Testis (tissue), 3 donors: ENCODE data around the gene PPFIA4. TPM values are rescaled to one million over a fixed set of nuclear protein-coding genes. Genes with fewer than 3 reads are reported as not detected.

Experiments used
- DNase-seq: peaks from one replicate; pipeline ENCODE4 v3.0.0-alpha.2; 2019
- H3K27ac ChIP-seq, 2 donors: fragments of 200-600 bp; sonication (generic); one replicate each; pipeline ENCODE4 v1.5.1; 2019
- H3K27me3 ChIP-seq: fragments of 200-600 bp; sonication (generic); one replicate; pipeline ENCODE4 v1.5.1; 2019
- H3K36me3 ChIP-seq: fragments of 200-600 bp; sonication (generic); one replicate; pipeline ENCODE4 v1.5.1; 2017; ENCODE audit warnings: low read depth; ENCODE audit errors: missing control alignments
- H3K4me1 ChIP-seq: fragments of 200-600 bp; sonication (generic); one replicate; pipeline ENCODE4 v1.5.1; 2019
- H3K4me3 ChIP-seq, 2 donors: fragments of 200-600 bp; sonication (generic); one replicate each; pipeline ENCODE4 v1.5.1; 2017 to 2019
- H3K9me3 ChIP-seq: fragments of 200-600 bp; sonication (generic); one replicate; pipeline ENCODE4 v1.5.1; 2017
- CTCF ChIP-seq, 3 experiments: fragments of 450-650 bp in 2 of 3; fragments of 200-600 bp in 1 of 3; sonication (generic) in 1 of 3; IDR thresholded peaks; one replicate each; pipeline ENCODE4 v1.5.1; 2016 to 2019; ENCODE audit warnings: antibody characterized with exemption in 3 of 3, mild to moderate bottlenecking in 2 of 3, moderate library complexity in 1 of 3
- POLR2A ChIP-seq: fragments of 450-650 bp; IDR thresholded peaks from one replicate; pipeline ENCODE4 v1.6.1; 2017; ENCODE audit warnings: antibody characterized with exemption, mild to moderate bottlenecking, moderate library complexity
- WGBS, 2 donors: methylation state at CpG; one replicate each; pipeline ENCODE4 v1.1.5; 2018; 5-methylcytosine and 5-hydroxymethylcytosine counted together
- intact Hi-C: fragments of 100-400 bp; cut with DNase I; formaldehyde crosslinking; loops from one replicate; pipeline ENCODE4 v1.15.1; 2023; ENCODE audit warnings: low total_unique reads
- polyA plus RNA-seq: library from polyadenylated mRNA; stranded (reverse); fragments of 350-450 nt; fragmentation: Illumina TruSeq; extraction: RNeasy Lipid Tissue Mini Kit (QIAGEN cat#74804); gene quantifications from one replicate; pipeline ENCODE4 v1.2.3, GENCODE V29; 2014; ENCODE audit warnings: low read depth, low replicate concordance; ENCODE audit not compliant: insufficient read depth
- total RNA-seq, 2 donors: library from RNA; depleted of rRNA; stranded (reverse); fragments of >200 nt; gene quantifications; one replicate each; pipeline ENCODE4 v1.2.3, GENCODE V29; 2016

The PPFIA4 gene
- total and polyA plus RNA-seq, 3 donors from 2014 or later: 6.6 to 33.1 (median 27.2) TPM

DNA sequence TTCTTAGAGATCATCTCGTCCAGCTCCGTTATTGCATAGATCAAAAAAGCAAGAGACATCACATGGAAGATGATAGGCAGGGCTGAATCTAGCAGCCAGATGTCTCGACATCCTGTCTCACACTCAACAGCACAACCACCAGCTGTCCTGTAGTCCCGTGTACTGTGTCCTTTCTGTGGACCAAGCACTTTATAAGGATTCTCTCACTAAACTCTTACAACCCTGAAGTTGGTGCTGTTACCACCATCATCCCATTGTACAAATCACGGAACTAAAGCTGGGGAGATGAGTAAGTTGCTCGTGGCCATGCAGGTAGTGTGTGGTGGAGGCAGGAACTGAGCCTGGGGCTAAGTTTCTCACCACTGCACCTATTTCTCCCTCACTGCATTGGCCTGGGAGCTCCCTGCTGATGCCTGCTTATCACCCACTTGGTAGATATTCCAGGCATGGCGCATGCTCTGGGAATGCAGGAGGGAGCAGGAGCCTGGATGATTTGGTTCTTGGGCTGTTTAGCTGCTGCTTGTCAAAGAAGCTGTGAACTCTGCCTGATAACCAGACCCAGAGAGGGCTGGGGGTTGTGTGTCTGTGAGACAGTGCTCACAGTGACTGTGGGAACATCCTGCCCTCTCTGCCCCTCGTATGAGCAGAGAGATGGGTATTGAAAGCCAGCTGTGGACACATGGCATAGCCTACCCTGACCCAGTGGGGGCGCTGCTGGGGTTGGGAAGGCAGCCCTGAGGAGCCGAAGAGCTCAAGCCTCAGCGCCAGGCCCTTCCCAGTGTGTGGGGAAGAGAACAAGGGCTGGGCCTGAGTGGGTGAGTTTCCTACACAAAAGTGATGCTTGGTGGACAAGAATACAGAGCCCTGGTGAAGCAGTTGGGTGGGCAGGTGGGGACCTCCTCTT is 13.6 kb downstream of the PPFIA4 start:
- H3K27ac ChIP-seq: no peak overlapping the region
- no peaks in the 10 kb centered on the region for H3K4me1 ChIP-seq
- WGBS, 2 donors: 70 to 75% methylated on average over 11 of the region's 11 CpGs
- intact Hi-C loops: loop anchor here (2.0 kb wide), 1 partner anchor 173 kb away; no protein-coding TSS in a partner anchor
- H3K36me3 ChIP-seq: no peaks in the 10 kb centered on the region
- H3K27me3 ChIP-seq: no peaks in the 10 kb centered on the region
- H3K4me3 ChIP-seq: no peak overlapping the region
- H3K9me3 ChIP-seq: no peaks in the 10 kb centered on the region
- TF ChIP-seq CTCF (IDR thresholded peaks at IDR 0.05): no peak
- TF ChIP-seq POLR2A: no peak
- DNase-seq: no peak

DNA sequence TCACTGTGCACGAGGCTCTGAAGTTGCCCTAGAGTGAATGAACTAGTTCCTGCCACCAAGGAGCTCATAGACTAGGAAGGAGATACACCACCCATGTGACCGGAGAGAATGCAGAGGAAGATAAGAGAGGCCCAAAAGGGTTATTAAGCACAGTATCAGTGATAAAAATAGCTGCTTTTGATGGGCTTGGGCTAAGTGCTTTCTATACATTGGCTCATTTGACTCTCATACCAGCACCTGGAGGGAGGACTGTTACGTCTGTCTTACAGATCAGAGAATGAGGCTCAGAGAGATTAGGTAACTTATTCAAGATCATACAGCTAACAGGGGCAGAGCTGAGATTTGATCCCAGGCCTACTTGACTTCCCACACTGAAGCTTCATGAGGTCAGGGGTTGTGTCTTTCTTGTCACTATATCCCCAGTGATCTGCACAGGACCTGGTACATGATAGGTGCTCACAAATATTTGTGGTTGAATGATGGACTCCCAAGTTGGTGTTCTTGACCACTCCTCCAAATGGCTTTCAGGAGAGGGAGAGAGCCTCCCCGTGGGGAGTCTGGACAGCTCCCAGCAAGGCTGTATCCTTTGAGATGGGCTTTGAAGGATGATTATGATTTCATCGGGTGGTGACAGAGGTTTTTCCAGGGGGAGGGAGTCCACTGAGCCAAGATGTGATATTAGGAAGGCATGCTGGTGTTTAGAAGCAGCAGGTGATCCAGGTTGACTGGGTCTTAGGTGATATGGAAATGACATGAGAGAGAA is 14.4 kb downstream of the PPFIA4 start:
- no peak for DNase-seq
- WGBS, 2 donors: 69 to 70% methylated on average over 3 to 5 of the region's 5 CpGs

DNA sequence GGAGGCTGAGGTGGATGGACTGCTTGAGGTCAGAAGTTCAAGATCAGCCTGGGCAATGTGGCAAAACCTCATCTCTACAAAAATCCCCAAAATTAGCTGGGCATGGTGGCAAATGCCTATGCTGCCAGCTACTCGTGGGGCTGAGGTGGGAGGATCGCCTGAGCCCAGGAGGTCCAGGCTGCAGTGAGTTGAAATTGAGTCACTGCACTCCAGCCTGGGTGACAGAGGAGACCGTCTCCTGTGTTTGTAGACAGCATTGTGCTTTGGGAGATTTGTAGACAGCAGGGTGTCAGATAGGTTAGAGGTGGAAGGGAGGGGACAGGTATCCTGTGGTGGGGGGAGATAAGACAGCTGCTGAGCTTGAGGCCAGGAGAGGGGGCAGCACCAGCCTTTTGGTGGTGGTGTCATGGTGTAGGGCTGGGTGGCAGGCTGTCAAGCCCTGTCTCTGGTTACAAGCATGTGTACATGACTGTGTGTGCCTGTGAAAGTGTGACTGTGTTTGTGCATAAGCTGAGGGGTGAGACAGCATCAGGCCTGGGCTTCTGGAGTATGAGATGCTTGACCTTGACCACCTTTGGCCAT is 15.2 kb downstream of the PPFIA4 start:
- Histone ChIP-seq H3K9me3 (no peaks in the 10 kb centered on the region), H3K36me3 (no peaks in the 10 kb centered on the region), H3K27ac (no peak overlapping the region), H3K4me3 (no peak overlapping the region), H3K4me1 (no peaks in the 10 kb centered on the region), H3K27me3 (no peaks in the 10 kb centered on the region)
- no peak for DNase-seq
- 81 to 100% methylated on average over 3 of the region's 3 CpGs for WGBS, 2 donors
- intact Hi-C loops: no loop called here
- TF ChIP-seq POLR2A (no peak), CTCF (IDR thresholded peaks at IDR 0.05) (no peak)

More for the DNA sequence above, 14.4 kb downstream of the PPFIA4 start:
- intact Hi-C loops: no loop called here
- no peaks in the 10 kb centered on the region for H3K36me3 ChIP-seq
- no peaks in the 10 kb centered on the region for H3K4me1 ChIP-seq
- H3K27me3 ChIP-seq: no peaks in the 10 kb centered on the region
- no peak overlapping the region for H3K4me3 ChIP-seq
- H3K27ac ChIP-seq: no peak overlapping the region
- no peaks in the 10 kb centered on the region for H3K9me3 ChIP-seq
- TF ChIP-seq POLR2A (no peak), CTCF (IDR thresholded peaks at IDR 0.05) (no peak)

DNA sequence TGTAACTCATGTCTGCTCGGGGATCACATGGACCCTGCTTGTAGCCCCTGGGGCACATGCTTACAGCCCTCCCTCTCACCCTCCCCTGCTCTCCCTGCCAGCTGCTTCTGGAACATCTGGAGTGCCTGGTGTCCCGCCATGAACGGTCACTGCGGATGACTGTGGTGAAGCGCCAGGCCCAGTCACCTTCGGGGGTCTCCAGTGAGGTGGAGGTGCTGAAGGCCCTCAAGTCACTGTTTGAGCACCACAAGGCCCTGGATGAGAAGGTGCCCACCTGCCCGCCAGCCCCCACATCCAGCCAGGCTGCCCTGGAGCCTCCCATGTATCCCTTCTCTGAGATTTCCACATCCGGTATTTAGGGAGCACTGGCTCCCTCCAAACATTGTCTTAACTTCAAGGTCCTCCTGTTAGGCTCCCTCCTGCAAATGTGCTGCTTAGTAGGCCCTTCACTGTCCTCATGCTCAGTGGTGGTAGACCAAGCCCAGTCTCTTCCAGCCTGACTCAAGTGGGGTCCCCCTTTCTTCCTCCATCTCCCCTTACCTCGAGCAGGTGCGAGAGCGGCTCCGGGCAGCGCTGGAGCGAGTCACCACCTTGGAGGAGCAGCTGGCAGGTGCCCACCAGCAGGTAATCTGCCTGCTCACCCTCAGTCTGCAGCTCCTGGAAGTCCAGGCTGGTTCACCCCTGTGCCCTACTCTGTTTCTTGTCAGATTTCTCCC is 17.7 kb downstream of the PPFIA4 start:
- Histone ChIP-seq H3K36me3 (no peaks in the 10 kb centered on the region), H3K4me3 (no peak overlapping the region), H3K27ac (no peak overlapping the region), H3K4me1 (no peaks in the 10 kb centered on the region), H3K27me3 (no peaks in the 10 kb centered on the region), H3K9me3 (no peaks in the 10 kb centered on the region)
- TF ChIP-seq POLR2A: no peak
- TF ChIP-seq CTCF (IDR thresholded peaks at IDR 0.05): no peak
- 93 to 98% methylated on average over 13 to 14 of the region's 14 CpGs for WGBS, 2 donors
- no peak for DNase-seq
- intact Hi-C loops: no loop called here
